Stimulated activated CD8-positive, alpha-beta memory T cell treated with anti-CD3 and anti-CD28 coated beads, Interleukin-12 subunit alpha, Interleukin-12 subunit beta, amount 100 ng/mL, for 24 hours (primary cell): ENCODE results near the gene ZNF775.

Source experiments
- DNase-seq: peaks from one replicate; pipeline ENCODE4 v3.0.0-alpha.2; 2020; ENCODE audit errors: extremely low read depth

Gene ZNF775

DNA sequence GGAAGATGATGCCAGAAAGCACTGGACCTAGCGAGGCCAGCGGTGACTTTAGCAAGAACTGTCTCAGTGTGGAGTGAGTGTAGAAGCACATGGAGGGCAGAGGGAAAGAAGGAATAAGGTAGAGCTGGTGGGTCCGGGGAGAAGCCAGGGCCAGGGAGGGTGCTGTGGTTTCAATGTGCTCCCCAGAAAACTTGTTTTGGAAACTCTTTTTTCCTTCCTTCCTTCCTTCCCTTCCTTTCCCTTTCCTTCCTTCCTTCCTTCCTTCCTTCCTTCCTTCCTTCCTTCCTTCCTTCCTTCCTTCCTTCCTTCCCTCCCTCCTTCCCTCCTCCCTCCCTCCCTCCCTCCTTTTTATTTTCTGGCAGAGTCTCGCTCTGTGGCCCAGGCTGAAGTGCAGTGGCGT is 32.2 kb upstream of the ZNF775 start:
- no peak for DNase-seq

DNA sequence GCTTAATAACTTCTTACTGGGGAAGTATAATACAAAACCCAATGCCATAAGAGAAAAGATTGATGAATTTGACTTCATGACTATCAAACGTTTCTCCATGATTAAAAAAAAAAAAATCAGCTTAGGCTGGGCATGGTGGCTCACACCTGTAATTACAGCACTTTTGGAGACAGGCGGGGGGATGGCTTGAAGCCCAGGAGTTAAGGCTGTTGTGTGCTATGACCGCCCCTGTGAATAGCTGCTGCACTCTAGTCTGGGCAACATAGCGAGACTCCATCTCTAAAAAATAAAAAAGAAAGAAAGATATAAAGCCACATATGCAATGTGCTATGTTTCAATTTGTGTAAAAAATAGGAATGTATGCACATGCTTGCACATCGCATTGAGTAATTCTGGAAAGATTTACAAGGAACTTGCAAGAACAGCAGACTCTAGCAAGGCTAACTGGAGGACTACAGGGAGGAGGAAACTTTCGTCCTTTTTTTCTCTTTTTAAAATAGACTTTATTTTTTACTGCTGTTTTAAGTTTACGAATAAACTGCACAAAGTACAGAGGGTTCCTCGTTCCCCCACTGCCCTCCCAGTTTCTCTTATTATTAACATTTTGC is 27.4 kb upstream of the ZNF775 start:
- no peak for DNase-seq

DNA sequence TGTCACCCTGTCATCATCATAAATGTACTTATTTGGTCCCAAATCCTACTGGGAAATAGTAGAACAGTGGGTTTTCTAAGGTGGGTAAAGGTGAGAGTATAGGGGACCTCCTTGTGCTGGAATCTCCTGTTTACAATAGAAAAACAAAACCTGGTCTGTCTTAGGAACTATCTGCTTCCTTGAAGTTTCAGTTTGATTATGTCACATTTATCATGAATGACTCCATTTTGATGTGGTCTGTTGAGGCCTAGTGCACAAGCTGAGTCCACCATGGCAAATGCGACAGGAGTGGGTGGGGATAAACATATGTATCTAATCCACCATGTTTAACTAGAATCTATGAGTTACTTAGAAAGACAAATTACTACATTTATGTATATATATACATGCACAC is 23.5 kb upstream of the ZNF775 start:
- no peak for DNase-seq

DNA sequence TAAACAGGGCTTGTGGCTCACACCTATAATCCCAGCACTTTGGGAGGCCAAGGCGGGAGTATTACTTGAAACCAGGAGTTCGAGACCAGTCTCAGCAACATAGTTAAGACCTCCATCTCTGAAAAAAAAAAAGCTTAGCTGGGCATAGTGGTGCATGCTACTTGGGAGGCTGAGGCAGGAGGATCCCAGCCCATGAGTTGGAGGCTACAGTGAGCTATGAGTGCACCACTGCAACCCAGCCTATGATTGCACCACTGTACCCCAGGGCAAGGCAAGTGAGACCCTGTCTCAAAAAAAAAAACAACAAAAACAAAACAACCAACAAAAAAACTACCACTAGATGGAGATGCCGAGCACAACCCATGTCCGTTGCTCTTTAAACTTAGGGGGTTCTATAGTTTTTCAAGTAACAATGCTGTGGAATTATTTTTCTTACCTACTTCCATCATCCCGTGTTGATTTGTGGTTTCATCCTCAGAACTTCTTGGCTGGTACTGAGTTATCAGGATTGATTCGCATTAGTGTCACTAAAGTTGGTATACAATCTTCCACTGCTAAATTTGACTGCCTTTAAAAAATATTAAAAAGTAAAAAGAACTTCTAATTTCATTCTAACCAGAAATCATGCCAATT is 22.7 kb upstream of the ZNF775 start:
- no peak for DNase-seq

DNA sequence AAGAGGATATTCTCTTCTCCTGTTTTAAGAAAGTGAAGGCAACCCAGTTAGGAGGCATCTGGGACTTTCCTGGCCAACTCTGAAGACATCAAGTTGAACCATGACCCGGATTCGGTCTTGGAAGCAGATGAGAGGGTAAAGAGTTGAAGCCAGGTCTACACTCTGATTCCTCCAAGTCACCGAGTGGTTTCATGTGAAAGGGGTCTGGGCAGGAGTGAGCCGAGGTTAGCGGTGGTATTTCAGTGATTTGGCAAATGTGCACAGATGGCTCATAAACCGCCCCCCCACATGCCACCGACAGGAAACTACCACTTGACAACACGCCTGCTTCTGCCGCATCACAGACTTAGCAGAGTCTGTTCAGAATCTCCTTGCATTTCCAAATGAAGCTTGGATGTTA is 21.9 kb upstream of the ZNF775 start:
- no peak for DNase-seq

DNA sequence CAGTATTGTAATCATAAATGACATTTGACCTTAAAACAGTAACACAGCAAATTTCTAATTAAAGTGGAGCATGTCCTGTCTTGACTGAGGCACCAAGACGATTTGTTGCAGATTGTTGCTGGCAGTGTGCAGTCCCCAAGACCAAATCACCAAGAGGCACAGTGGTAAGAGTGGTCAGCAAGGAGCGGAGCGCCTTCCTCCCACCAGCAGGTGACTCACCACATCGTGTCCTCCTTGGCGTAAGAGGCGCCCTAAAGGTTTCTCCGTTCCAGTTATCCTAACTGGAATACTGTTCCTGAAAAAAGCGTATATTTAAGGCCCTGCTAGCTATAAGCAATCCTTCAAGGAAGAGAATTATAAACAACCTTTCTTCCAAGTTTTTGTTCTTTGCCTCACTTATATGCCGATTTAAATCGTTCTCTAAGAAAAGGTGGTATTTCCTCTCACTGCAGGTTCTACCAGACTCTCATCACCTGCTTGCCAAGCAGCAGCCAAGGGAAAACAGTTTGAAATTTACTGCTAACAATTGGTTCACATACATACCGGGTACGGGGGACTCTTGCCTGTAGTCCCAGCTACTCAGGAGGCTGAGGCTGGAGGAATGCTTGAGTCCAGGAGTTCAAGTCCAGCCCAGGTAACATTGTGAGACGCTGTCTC is 21.2 kb upstream of the ZNF775 start:
- DNase-seq, result no peak

DNA sequence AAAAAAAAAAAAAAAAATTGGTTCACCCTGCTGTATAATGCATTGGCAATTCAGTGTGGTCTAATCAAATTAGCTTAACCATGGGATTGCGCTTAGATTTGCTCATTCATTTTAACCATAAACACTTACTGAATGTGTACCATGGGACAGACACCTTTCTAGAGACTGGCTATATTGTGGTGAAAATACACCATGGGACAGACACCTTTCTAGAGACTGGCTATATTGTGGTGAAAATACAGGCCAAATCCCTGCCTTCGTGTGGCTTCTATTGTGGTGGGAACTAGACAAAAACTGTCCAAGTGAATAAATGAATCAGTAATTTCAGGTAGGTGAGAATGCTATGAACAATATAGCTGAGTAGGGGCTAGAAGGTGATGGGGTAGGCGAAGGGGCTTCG is 20.7 kb upstream of the ZNF775 start:
- no peak for DNase-seq

DNA sequence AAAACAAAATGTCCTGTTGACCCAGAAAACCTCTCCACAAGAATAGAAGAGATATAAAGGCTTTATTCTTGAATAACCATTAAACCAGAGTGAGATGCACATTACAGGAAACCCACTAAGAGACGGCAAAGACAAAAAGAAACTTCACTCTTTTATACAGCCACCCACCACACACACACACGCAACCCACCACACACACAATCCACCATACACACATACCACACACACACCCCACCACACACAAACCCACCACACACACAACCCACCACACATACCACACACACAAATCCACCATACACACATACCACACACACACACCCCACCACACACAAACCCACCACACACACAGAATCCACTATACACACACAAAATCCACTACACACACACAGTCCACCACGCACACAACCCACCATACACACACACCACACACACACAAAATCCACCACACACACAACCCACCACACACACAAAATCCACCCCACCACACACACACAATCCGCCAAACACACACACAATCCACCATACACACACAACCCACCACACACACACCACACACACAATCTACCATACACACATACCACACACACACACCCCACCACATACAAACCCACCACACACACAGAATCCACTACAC is 20.0 kb upstream of the ZNF775 start:
- no peak for DNase-seq

DNA sequence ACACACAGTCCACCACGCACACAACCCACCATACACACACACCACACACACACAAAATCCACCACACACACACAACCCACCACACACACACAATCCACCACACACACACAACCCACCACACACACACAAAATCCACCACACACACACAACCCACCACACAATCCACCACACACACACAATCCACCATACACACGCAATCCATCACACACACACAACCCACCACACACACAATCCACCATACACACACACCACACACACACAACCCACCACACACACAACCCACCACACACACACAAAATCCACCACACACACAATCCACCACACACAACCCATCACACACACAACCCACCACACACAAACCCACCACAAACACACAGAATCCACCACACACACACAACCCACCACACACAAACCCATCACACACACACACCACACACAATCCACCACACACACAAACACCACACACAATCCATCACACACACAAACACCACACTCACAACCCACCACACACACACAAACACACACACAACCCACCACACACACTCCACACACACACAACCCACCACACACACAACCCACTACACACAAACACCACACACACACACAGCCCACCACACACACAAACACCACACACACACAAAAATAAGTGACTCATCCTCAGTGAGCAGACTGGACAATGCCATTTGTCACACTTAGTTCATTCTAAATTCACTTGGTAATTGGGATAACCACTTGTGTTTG is 19.3 kb upstream of the ZNF775 start:
- no peak for DNase-seq

DNA sequence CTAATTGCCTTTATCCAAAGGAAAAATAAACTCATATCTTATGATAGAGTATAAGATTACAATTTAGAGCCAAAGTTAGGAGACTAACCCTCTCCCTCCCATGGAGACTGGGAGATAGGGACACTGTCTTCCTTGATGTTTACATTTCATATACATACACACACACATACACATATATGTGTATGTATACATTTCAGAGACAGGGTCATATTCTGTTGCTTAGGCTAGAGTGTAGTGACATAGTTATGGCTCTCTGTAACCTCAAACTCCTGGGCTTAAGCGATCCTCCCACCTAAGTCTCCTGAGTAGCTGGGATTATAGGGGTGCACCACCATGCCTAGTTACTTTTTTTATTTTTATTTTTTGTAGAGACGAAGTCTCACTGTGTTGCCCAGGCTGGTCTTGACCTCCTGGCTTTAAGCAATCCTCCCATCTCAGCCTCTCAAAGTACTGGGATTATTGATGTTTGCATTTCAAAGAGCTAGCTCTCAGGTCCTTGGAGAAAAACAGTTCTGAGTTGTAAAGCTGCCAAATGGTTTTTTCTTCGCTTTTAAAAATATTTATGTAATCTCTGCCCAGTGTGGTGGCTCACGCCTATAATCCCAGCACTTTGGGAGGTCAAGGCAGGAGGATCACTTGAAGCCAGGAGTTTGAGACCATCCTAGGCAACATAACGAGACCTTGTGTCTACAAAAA is 18.6 kb upstream of the ZNF775 start:
- no peak for DNase-seq

DNA sequence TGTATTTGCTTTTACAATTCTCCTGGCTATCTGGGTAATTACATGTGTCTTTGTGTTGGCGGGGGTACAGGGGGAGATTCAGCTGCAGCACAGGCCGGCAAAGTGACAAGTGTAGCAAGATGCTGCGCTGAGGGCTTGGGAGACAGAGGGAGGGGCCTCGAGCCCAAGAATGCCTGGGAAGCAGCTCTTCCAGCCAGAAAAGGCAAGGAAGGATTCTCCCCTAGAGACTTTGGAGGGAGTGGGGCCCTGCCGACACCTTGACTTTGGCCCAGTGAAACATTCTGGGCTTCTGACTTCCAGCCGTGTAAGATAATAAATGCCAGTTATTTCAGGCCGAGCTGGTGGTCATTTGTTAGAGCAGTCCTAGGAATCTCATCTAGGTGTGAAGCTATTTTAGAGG is 17.7 kb upstream of the ZNF775 start:
- no peak for DNase-seq

DNA sequence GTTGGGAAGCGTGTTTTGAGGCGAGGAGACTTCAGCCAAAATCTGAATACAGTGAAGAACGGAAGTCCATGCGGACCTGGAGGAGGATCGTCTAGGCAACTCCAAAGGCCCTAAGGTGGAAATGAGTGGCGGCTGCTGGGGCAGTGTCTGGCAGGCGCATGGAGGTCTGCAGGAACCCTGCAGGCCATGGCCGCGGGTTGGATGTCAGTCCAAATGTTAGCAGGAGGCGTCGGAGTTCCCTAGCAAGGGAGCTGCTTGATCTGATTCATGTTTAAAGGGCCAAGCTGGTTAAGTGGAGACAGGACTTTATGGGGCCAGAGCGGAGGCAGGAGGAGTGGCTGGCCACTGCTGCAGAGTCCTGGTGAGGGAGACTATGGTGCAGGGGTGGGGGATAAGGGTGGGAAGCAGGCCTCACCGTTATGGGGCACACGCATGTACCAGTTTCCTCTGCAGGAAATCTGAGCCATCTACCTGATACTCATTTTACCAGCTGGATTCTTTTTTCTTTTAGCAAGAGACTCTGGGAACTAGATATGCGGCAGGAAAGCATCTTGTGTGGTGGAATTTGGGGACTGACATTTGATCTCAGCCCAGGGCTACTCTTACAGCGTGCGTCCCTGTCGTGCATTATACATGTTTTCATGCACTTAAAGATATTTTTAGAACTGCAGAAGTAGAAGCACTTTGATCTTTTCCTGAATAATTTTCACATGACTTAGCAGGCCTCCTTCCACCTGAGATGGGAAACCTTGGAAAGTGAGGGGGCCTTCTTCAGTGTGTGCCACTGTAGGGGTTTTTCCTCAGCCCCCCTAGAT is 17.1 kb upstream of the ZNF775 start:
- no peak for DNase-seq

DNA sequence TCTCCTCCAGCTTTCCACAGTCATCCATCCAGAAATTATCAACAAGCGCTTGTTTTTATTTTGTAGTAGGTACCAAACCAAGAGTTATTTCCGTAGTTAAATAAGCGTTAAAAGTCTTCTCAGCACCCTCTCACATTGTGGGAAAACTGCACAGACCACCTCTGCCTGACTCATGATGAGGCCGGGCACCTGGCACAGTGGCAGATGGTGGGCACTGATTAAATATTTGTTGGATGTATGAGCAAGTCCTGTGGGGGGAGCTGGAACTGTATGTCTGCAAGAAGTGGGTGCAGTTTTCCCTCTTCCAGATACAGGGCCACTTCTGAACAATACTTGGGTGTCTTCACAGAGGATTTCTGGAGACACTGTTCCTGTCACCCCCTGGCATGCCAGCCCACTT is 15.8 kb upstream of the ZNF775 start:
- DNase-seq, result no peak

DNA sequence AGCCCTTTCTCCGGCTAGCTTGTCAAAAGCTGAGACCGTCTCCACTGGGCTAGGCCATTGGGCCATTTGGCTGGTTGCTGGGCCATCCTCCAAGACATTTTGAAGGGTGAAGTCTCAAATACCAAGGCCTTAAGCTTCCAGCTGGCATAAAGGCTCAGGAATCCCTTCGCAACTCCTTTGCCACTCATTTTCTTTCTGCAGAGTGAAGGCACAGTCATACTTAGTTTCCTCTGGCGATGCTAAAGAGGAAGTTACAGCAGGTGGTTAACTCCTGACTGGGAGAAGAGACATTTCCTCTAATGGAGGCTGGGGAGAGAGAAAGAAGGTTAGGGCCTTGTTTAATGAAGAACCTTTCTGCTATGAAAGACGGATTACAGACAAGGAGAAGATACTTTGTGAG is 15.3 kb upstream of the ZNF775 start:
- DNase-seq, result no peak

DNA sequence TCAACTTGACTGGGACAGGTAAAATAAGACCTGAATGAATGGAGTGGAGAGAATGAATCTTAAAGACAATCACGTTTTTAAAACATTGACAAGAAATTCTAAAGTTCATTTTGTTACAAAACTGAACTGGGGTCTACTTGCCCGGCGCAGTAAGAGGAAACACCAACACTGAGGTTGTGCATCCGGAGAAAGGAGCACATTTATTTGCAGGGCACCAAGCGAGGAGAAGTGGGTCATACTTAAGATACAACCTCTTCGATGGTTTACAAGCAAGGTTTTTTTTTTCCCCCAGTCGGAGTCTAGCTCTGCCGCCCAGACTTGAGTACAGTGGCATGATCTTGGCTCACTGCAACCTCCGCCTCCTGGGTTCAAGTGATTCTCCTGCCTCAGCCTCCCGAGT is 13.9 kb upstream of the ZNF775 start:
- no peak for DNase-seq

DNA sequence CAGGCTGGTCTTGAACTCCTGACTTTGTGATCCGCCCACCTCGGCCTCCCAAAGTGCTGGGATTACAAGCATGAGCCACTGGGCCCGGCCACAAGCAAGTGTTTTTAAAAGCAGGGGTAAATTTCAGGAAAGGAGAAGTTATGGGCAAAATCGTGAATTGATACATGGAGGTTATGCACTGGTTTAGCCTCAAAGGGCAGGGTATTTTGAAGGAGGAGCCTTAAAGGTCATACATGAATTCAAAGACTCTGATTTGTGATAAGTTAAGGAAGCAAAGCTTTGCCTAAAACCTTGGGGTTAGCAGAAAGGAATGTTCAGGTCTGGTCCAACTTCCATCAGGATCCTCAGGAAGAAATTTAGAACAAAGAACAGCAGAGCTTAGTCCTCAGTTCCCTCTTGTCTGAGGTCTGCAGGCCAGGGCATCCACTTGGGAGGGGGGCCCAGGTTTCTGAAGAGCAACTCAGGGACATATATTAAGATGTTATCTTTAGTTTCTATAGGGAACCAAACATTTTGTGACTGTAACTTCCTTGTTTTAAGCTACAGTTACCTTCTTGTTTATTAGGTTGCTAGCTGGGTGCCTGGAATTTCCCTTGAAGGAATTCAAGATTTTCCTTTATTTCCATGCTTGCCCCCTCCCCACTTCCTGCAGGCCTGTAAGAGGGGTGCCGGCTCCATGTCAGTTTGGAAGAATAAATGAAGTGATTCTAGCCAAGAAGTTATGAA is 13.3 kb upstream of the ZNF775 start:
- DNase-seq, result no peak

DNA sequence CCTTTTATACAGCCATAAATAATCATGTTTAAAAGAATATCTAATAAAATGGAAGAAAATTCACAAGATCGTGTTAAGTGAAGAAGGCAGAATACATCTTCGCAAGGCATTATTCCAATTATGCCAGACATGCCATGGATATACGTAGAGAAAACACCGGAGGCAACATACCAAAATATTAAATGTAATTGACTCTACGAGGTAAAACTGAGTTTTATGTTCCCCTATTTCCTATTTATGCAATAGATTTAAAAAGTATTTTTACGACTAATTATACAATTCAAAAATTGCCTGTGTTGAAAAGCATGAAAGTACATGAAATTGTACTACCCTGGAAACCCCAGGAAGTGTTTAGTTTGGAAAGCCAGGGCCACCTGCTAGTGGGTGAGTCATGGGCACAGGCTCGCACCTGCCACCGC is 11.4 kb upstream of the ZNF775 start:
- DNase-seq, result no peak

DNA sequence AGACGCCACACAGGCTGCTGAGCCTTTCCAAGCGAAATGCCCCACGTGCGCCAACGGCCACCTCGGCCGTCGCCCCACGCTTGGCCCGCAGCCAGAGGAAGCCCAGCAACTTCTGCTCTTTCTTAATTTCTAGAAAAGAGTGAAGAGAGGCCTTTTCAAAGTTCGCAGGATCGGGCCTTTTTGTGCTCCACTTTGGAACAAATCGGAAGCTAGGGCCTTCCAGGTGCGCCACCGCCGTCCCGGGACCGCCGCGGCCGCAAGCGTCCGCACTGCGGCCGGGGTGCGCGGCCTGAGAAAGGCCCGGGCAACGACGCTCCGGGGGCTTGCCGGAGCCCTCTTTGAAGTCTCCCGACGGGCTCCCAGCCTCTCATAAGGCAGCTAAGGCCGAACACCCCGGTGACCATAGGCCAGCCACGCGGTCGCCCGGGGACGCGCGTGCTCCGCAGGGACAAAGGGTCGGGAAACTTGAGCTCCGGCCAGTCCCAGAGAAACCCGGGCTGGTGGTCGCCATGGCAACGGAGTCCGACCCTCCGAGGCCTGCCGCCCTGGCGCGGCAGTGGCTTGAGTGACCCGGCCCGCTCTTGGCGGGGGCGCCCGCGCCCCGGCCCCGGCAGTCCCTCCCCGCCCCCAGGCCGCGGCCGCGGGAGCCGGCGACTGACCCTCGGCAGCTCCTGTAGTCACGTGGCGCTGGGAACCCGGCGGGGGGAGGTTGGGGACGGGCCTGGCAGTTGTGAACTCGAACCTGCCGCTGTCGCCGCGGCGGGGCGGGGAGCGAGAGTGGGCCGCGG is 10.8 kb upstream of the ZNF775 start, which contains the start of gene REPIN1:
Gene REPIN1, plus strand, starts transcription at position 727 of the 788 bp plus-strand sequence. CDS start 890 bp downstream, outside the sequence.
- peak; percentile 67 for DNase-seq
